T follicular helper cell (primary cell): ENCODE measurements around the gene CRLF1.
"Not testable (repeated sequence)": the region's sequence is repeated elsewhere in the genome, so short reads cannot be mapped to it uniquely, and the experiment has no call there.

Source experiments
- DNase-seq: peaks from one replicate; pipeline ENCODE4 v3.0.0-alpha.2; 2020; ENCODE audit warnings: low read depth

Gene CRLF1

DNA sequence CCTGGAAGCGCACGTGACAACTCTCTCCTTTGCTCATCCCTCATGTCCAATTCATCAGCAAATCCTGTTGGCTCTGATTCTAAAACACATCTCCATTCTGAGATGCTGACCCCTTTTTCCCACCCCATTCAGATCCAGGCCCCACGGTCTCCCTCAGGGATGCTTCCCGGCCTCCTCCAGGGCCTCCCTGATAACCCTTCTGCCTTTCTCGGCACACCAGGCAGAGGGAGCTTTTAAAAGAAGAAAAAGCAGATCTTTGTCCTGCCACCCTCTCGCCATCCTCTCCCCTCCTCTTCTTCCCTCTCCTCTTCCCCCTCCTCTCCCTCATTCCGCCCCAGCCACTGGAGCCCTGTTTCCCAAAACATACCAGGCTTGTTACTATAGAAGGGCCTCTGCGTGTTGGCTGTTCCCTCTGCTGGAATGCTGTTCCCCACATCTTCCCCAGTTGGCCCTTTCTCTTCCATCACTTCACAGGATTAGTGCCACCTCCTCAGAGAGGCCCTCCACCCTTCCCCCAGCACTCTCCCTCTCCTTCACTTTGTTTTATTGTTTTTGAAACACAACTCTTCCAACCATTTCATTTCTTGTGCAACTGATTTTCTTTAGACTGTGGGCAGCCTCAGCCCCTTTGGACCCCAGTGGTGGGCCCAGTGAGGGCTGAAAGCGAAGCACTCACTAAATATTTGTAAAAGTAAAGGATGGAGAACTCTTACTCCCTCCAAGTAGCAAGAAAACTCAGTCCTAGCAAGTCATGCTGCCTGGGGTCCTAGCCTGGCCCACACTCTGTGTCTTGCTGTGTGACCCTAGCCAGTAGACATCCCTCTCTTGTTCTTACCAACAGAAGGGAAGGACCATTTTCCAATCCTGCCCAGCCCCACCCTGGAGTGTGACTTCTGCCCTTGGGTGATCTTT is 2.5 kb upstream of the CRLF1 start:
- no peak for DNase-seq

DNA sequence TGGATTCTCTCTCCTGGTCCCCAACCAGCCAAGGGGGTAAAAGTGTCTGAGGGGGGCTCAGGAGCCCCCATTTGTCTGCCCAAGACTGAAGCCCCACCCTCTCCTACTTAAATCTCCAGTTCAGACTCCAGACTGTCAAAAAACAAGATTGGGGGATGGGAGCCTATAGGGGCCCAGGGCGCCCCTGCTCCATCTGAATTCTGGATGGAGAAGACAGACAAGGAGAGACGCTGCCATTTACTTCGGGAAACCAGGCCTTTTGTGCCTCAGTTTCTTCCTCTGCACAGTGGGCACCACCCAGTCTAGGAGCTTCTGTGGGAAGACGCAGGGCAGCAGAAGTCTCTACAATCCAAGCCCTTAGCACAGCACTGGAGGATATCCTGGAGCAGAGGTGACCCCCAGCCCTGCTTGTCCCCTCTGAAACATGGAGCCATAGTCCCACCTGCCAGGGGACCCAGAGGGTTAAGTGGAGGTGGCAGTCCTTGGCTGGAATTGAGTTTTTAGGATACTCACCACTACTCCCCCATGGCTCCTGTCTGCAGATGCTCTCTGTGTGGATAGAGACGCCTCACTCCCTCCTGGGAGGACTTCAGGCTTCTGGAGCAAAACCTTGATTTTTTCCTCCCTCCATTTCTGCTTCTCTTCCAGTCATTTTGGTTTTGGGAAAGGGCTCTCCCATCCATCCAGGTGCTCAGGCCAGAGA is 1.7 kb upstream of the CRLF1 start:
- no peak for DNase-seq

DNA sequence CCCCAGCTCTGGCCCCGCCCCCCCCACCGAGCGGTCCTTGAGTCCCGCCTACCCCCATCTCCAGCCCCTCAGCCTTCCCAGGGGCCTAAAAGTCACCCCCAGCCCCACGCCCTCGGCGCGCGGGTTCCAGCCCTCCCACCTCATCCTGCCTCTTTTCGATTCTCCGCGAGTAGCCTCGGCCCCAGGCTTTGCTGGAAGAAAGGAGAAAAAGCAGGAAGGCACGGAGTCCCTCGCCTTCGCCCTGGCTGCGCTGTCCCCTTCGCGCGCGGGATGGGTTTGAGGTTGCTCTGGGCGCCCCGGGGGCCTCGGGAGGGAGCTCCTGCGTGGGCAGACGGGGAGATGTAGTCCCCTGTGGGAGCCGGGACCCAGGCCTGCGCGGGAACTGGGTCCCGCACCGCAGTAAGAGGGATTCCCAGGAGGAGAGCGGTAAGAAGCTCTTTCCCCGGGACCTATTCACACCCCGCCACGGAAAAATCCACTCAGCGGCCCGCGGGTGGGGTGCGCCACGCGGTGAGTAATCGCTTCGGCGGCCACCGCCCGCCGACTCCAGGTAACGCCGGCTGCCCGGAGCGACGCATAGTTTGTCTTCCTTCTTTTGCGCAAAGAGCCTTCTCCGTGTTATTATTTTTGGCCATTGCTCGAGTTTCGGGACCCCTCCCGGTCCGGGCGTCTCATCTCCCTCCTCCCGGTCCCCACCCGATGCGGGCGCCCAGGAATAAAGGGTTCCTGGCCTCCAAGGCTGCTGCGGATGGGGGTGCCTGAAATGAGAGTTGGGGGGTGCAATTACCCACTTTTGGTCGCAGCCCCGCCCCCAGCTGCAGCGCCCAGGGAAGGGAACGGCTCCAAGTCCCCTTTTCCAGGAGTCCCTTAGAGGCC is 865 bp upstream of the CRLF1 start:
- DNase-seq: no peak

DNA sequence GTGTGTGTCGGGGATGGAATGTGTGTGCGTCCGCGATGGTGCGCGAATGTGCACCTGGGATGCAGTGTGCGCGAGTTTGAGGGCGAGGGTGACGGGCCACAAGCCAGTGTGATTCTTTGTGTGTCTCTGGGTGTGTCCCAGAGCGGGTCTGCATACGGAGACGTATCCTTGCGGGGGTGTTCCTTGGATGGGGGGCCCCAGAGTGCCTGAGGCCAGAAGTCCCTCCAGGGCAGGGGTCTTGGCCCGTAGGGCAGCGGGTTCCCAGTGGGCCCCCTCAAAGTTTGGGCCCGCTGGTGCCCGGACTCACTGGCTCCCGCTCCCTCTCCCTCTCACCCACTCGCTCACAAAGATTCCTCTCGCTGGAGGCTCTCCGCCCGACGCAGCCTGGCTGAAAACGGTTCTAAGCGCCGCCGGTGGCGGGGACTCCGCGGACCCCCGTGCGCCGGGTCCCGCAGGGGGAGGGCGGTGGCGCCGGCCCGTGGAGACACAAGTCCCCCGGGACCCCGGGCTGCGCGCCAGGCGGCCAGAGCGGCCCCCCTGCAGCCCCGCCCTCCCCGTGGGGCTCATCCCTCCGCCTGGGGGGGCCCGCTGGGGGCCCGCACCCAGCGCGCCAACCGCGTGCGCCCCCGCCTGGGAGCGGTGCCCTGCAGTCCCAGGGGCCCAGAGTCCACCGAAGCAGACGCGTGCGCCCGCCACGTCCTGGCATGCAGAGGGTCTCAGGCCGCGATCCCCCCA is 886 bp downstream of the CRLF1 start:
- no peak for DNase-seq

DNA sequence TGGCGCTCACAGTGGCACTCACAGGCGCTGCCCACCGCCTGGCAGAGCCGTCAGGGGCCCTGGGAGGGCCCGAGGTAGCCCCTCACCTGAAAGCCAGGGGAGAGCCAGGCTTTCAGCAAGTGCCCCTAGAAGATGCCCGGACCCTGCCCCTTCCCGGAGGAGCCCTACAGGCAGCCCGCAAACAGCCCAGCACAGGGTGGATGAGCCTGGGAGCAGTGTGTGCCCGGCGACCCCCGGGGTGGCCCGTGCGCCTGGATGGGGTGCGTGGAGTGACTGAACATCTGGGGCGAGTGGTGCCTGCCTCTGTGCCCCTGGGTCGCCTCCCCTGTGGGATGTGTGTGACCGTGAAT is 1.4 kb downstream of the CRLF1 start:
- no peak for DNase-seq

DNA sequence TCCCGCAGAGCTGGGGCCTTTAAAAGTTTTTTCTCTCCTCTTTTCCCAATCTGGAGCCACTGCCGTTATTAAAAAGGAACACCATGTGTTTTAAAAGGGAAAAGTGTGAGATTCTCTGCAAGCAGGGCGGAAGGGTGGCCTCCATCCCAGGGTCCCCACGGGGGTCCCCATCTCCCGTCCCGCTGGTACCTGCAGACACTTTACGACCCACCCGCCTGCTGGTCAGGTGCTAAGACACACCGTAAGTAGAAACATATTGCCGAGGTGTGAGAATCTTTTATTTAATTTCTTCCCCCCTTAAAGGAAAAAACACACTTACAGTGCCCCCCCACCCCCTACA is 1.8 kb downstream of the CRLF1 start:
- DNase-seq: no peak

DNA sequence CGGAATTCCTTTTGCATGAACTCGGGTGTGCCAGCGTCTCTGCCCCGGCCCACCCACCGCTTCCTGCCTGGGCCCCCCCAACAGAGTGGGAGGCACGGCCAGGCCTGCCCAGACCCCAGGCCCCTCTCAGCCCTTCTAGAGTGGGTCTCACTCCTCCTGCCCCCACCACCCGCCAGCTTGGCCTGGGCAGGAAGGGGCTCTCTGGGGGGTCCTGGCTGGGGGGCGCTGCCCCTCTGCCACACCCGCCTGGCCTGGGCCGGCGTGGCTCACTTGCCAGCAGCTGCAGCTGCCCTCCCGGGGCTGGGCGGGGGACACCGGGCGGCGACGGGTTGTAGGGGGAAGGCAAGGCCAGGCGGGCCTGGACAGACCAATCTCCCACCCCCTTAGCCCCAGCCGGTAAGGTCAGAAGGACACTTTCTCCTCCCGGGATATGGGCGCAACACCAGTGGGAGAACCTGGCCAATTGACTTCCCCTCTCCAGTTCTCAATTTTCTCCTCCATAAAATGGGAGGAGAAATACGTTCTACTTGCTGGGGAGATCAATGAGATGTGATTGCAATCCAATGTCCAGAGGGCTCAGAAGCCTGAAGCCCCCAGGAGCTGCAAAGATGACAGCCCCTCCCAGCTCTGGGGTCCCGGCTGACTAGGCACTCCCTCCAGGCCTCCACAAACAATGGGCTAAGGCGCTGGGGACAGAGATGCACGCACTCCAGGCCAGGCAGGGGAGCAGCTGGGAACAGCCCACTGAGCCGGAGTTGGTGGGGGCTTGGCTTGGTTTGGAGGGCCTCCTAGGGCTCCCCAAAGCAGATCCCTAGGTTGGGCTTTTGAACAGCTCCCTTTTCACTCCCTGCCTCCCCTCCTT is 2.4 kb downstream of the CRLF1 start:
- DNase-seq: no peak

DNA sequence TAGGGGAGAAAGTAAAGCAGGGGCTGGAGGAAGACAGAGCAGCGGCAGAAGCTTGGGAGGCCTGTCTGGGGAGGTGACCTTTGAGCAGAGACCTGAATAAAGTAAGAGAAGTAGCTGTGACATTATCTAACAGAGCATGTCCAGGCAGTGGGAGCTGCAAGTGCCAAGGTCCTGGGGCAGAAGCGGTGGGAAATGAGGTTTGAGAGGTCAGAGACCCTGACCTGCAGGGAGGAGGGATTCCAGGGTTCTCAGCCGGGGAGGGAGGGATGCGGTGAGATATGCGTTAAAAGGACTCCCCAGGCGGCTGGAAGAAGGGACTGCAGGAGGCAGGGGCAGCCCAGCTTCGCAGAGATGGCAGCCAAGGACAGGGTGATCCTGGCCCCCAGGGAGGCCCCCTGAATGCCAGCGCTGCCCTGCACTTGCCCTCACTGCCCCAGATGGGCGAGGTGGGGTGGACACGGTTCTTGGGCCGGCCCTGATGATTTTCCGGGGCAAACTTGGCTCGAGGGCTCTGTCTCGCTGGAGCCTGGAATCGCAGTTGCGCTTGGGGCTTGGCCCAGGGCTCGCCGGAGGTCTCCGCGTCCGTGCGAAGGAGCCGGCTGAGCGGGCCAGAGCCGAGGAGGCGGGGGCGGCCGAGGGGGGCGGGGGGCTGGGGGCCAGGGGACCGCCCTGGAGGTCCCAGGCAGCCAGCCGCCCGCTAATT is 3.2 kb downstream of the CRLF1 start:
- no peak for DNase-seq

DNA sequence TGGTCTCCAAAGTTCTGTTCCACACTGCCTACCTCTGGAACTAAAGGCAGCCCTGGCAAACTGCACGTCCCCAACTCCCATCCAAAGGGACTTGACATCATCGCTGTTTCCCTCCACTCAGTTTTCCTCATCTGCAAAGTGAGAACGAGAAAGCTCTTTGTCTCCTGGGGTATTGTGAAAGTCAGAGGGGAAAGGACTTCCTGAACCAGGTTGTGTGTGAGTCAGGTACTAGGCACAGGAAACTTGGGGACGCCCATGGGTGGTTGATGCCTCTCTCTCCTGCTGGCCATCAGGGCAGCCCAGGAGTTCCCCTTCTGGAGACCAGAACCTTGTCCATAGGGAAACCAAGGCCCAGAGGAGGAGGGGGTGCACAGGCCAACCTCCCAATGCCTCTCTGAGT is 4.7 kb downstream of the CRLF1 start:
- no peak for DNase-seq

DNA sequence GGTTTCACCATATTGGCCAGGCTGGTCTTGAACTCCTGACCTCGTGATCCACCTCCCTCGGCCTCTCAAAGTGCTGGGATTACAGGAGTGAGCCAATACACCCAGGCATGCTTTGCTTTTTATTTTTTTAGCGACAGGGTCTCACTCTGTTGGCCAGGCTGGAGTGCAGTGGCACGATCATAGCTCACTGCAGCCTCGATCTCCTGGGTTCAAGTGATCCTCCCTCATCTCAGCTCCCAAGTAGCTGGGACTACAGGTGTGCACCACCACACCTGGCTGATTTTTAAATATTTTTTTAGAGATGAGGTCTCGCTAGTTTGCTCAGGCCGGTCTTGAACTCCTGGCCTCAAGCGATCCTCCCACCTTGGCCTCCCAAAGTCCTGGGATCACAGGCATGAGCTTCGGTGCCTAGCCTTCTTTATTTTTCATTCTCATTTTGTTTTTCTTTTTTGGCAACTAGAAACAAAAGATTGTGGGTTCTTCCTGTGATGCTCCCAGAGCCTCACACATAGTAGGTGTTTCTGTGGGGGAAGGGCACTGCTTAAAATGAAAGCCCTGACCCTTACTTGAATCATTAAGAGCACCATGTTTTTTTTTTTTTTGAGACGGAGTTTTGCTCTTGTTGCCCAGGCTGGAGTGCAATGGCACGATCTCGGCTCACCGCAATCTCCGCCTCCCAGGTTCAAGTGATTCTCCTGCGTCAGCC is 5.8 kb downstream of the CRLF1 start:
- DNase-seq: not testable (repeated sequence)

DNA sequence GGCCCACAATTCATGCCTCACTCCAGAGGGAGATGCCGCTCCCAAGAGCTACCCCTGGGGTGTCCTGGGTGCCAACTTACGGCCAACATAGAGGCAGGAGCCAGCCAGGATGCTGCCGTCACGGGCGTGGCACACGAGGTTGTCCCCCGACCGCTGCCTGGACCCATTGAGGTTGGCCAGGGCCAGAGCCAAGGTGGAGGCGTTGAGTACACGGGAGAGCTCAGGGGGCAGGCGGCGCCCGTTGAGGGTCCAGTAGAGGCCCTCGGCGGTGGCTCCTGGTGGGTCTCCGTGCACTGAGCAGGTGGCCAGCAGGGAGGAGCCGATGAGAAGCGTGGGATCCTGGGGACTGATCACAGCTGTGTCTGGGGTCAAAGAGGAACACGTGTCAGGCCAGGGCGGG is 7.1 kb downstream of the CRLF1 start:
- no peak for DNase-seq

DNA sequence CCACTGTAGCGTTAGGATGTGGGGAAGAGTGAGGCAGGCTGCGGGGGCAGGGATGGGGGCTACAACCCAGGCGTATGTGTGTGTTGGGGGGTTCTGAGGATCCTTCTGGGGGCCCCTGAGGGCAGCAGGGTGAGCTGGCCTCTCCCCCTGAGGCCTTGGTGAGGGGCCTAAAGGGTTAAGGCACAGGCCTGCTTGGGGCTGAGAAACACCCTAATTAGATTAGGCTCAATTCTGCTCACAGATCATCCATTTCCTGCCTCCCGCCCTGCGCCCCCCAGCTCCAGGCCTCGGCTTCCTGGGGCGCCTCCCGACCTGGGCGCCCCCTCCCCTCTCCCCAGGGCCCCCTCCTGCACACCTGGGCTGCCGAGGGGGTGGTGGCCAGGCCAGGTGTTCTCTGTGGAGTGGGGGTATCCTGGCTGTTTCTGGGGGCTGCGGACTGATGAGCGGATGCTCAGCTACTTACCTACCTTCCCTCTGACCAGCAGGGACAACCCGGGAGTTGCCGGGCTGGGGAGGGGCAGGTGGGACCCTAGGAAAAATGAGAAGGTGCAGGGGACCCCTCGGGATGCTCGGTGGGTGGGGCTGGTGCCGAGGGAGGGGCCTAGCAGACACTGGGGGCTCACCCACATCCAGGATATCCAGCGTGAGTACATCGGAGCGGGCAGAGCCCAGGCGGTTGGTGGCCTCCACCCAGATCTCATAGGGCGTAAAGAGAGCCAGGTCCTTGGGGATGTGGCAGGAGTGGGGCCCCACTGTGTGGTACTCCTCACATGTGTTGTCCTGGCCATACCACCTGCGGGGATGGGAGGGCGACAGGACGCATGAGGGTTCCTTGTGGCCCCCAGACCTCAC is 8.6 kb downstream of the CRLF1 start:
- DNase-seq: no peak

DNA sequence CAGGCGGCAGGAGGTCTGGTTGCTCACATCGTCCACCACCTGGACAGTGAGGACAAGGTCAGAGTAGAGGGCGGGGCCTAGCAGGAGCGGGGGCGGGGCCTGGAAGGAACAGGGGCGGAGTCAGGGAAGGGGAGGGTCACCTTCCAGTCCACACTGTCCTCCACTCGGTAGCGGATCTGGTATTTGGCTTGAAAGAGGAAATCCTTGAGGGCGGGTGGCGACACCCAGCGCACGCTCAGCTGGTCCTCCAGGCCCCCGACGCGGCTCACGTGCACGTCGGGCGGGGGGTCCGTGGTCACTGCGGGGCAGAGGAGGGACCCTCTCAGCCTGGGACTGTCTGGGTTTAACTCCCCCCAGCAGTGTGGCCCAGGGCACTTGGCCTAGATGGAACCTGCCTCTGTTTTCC is 9.8 kb downstream of the CRLF1 start:
- DNase-seq: no peak

DNA sequence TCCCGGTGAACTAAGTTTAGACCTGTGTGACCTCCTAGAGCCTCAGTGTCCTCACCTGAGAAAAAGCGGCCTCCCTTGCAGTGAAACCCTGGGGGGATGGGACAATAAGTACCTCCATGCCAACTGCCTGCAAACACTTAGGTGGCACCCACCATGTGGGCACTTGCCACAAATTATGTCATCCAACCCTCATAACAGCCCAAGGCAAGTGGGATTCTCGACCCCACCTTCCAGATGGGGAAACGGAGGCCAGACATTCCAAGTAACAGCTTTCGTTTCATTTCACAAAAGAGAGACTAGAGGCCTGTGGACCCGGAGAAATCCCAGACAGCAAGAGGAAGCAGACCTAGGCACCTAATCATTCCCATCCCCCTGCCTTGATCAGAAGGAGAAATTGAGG is 11.1 kb downstream of the CRLF1 start:
- no peak for DNase-seq

DNA sequence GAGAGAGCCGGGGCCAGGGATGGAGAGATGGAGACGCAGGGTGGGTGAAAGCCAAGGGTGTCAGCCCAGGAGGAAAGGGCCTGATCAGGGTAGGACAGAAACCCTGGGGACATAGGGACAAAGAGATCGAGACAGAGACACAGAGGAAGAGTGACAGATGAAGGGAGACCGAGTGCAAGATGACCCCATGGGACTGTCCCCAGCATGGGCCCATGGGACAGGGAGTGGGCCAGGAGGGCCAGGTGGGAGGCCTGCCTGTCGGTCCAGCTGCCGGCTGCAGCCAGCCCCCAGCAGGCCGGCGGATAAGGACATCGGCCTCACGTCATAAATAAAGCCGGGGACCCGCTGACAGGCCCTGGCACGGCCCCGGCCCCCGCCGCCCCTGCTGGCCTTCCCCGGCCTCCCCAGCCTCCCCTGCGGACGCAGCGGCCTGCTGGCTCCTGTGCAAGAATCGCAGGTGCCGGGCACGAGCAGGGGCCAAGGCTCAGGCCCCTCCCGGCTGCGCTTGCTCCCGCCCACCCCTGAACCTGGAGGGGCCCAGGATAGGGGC is 11.7 kb downstream of the CRLF1 start:
- DNase-seq: no peak

DNA sequence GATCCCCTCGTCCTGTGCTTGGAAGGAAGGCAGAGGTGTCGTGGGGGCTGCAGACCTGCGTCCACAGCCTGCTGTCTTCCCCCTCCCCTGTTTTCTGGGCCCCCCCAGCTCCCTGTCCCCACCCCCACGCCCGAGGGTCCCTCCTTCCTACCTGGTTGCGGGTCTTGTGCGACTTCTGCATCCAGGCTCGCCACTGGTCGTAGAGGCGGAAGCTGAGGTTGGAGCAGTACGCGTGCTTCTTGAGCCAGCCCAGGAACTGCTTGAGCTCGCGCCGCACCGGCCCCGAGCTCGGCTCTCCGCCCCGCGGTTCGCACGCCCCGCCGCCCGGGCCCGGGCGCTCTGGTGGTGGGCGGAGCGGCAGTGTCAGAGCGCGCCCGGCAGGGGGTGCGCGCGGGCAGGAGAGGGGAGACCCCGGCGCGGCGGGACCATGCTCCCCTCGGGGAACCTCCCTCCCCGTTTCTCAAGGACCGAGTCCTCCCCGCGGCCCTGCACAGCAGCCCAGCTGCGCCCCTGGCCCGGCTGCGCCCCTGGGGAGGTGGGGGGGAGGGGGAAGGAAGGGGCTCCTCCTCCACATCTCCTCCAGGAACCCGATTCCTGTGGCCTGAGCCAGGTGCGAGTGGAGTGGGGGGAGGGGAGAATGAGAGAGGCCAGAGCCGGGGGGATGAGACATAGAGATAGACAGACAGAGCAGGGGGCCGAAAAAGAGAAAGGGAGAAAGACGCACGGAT is 12.3 kb downstream of the CRLF1 start:
- peak; percentile 64 for DNase-seq

DNA sequence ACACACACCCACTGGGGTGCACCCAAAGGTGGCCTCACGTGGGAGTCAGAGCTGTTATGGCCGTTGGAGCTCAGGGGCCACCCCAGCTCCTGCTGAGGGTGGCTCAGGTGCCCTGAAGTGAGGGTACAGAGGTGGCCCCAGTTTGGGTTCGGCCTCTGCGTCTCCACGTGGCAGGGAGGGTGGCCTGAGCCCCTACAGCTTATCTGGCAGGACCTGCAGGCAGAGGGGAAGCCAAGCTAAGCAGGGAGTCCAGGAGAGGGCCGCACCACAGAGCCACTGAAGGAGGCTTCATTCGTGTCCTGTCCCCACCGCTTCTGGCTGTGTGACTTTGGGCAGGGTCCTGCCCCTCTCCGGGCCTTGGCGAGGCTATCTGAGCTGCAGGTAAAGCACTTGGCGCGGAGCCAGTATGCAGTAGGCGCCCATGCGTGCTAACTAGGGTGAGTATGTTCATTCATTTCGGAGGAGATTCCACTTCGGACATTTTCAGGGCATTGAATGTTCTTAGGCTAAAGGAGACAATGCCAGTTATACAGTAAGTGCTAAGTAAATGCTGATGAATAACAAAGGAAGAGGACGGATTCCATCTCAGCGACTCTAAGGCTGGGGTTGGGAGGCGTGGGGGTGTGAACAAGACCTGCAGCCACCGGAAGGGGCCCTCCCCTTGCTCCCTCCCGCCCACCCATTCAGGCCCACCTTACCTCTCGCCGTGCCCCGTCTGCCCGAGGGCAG is 13.1 kb downstream of the CRLF1 start:
- no peak for DNase-seq
